Thyroid gland (tissue), 4 donors: ENCODE data around the gene CYBC1. TPM values are rescaled to one million over a fixed set of nuclear protein-coding genes. Genes with fewer than 3 reads are reported as not detected.

Experiments used
- DNase-seq, 2 donors: peaks; one replicate each; pipeline ENCODE4 v3.0.0-alpha.2; 2019
- H3K27ac ChIP-seq, 3 donors: fragments of 200-600 bp; sonication (generic); 1 replicate in 2 of 3; 2 replicates in 1 of 3; pipeline ENCODE4 v1.5.1; 2016 to 2019; ENCODE audit warnings: mild to moderate bottlenecking in 1 of 3, moderate library complexity in 1 of 3
- H3K27me3 ChIP-seq: fragments of 200-600 bp; sonication (generic); one replicate; pipeline ENCODE4 v1.5.1; 2019
- H3K36me3 ChIP-seq, 2 donors: fragments of 200-600 bp; sonication (generic); one replicate each; pipeline ENCODE4 v1.5.1; 2016 to 2019
- H3K4me1 ChIP-seq, 2 donors: fragments of 200-600 bp; sonication (generic); one replicate each; pipeline ENCODE4 v1.5.1; 2017 to 2019
- H3K4me3 ChIP-seq, 3 donors: fragments of 200-600 bp; sonication (generic); replicated peaks in 1 of 3; 1 replicate in 2 of 3; 2 replicates in 1 of 3; pipeline ENCODE4 v1.5.1; 2016; ENCODE audit warnings: mild to moderate bottlenecking in 1 of 3
- H3K9me3 ChIP-seq: fragments of 200-600 bp; sonication (generic); one replicate; pipeline ENCODE4 v1.5.1; 2017
- CTCF ChIP-seq, 6 experiments: fragments of 200-600 bp in 3 of 6; fragments of 450-650 bp in 3 of 6; sonication (generic) in 3 of 6; IDR thresholded peaks; one replicate each; pipeline ENCODE4 v1.5.1; 2016 to 2019; ENCODE audit warnings: antibody characterized with exemption in 6 of 6, mild to moderate bottlenecking in 2 of 6, inconsistent platforms in 1 of 6, moderate library complexity in 1 of 6
- POLR2A ChIP-seq, 2 donors: fragments of 450-650 bp; IDR thresholded peaks; one replicate each; pipeline ENCODE4 v1.6.1; 2017; ENCODE audit warnings: antibody characterized with exemption in 2 of 2, mild to moderate bottlenecking in 2 of 2, moderate library complexity in 1 of 2
- WGBS, 2 donors: methylation state at CpG; one replicate each; pipeline ENCODE4 v1.1.5; 2017; 5-methylcytosine and 5-hydroxymethylcytosine counted together
- intact Hi-C: fragments of 100-400 bp; cut with DNase I; formaldehyde crosslinking; loops from one replicate; pipeline ENCODE4 v1.15.1; 2023
- total RNA-seq, 4 donors: library from RNA; depleted of rRNA; stranded (reverse); fragments of >200 nt; gene quantifications; one replicate each; pipeline ENCODE4 v1.2.3, GENCODE V29; 2016

Gene CYBC1
- total RNA-seq, 4 donors from 2014 or later = 51.2 to 66.6 (median 53.6) TPM

- Histone ChIP-seq H3K9me3 (no peaks in the 10 kb centered on the region), H3K27ac (no peak overlapping the region), H3K36me3 (peaks cover 0 to 7% of the 10 kb centered on the region in 2 donors), H3K27me3 (no peaks in the 10 kb centered on the region), H3K4me3 (no peak overlapping the region), H3K4me1 (no peaks in the 10 kb centered on the region)
- TF ChIP-seq CTCF (IDR thresholded peaks at IDR 0.05) (no peak), POLR2A (IDR thresholded peaks at IDR 0.05) (no peak)
- 95 to 96% methylated on average over 62 to 67 of the region's 67 CpGs for WGBS, 2 donors
- no peak for DNase-seq
- intact Hi-C loops = no loop called here
These were observed 46.6 kb downstream of the CYBC1 start for GRCh38 chr17:82403662-82404660.

DNA sequence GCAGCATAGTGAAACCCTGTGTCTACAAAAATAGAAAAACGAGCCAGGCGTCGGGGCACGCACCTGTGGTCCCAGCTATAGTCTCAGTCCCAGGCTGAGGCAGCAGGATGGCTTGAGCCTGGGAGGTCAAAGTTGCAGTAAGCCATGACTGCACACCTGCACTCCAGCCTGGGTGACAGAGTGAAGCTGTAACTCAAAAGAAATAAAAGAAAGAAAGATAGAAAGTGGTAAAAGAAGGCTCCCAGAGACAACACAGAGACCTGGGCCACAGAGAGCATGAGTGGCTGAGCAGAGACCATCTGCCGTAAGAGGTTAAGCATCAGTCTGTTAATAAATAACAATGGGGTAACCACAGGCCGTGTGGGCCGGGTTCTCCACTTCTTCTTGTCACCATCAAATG lies 47.7 kb downstream of the CYBC1 start:
- Histone ChIP-seq H3K36me3 (peaks cover 0 to 7% of the 10 kb centered on the region in 2 donors), H3K27me3 (no peaks in the 10 kb centered on the region), H3K9me3 (no peaks in the 10 kb centered on the region), H3K4me1 (no peaks in the 10 kb centered on the region), H3K27ac (no peak overlapping the region), H3K4me3 (no peak overlapping the region)
- intact Hi-C loops = no loop called here
- TF ChIP-seq CTCF (IDR thresholded peaks at IDR 0.05) (no peak), POLR2A (IDR thresholded peaks at IDR 0.05) (no peak)
- no peak for DNase-seq
- 94 to 96% methylated on average over 7 of the region's 7 CpGs for WGBS, 2 donors

DNA sequence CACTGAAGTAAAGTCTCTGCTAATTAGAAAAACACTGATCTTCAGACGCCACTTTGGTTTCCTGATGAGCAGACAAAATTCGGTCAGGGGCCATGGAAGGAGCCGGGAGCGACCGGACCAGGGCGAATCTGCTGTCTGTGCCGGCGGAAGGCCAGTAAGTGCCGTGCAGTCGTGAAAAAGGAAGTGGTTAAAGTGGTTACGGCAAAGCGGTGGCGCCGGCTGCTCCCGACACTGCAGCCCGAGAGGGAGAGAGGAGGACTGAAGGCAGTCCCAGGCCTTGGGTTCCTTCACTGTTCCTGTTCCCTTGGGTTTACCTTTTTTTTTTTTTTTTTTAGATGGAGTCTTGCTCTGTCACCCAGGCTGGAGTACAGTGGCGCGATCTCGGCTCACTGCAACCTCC lies 49.7 kb downstream of the CYBC1 start:
- no peak for TF ChIP-seq POLR2A (IDR thresholded peaks at IDR 0.05)
- TF ChIP-seq CTCF (IDR thresholded peaks at IDR 0.05) = no peak
- Histone ChIP-seq H3K9me3 (no peaks in the 10 kb centered on the region), H3K4me1 (no peaks in the 10 kb centered on the region), H3K27ac (no peak overlapping the region), H3K27me3 (no peaks in the 10 kb centered on the region), H3K4me3 (no peak overlapping the region), H3K36me3 (peaks cover 0 to 7% of the 10 kb centered on the region in 2 donors)
- 91 to 94% methylated on average over 19 of the region's 19 CpGs for WGBS, 2 donors
- DNase-seq = no peak
- intact Hi-C loops = no loop called here

DNA sequence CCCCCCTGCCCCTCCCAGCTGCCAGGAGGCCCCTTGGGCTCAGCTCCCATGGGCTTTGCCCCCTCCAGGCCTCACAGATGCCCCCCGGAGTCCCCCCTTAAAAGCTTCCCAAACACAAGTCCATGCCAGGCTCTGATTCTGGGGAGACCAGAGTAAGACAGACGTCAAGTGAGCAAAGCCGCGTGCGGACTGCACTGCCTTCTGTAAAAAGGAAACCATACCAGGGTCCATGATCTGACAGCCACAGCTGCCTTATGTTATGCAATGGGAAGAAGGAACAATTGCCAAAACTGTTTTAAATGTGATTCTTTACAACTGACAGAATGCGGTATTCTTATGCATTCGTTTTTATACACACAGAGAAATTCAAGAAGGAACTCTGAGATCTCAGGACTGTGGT lies 50.3 kb downstream of the CYBC1 start:
- intact Hi-C loops = no loop called here
- WGBS, 2 donors = 84 to 91% methylated on average over 7 of the region's 7 CpGs
- H3K9me3 ChIP-seq = no peaks in the 10 kb centered on the region
- no peak for DNase-seq
- TF ChIP-seq POLR2A (IDR thresholded peaks at IDR 0.05) = no peak
- no peak for TF ChIP-seq CTCF (IDR thresholded peaks at IDR 0.05)
- H3K4me1 ChIP-seq = no peaks in the 10 kb centered on the region
- H3K27ac ChIP-seq = no peak overlapping the region
- no peaks in the 10 kb centered on the region for H3K27me3 ChIP-seq
- no peak overlapping the region for H3K4me3 ChIP-seq
- H3K36me3 ChIP-seq = peaks cover 0 to 7% of the 10 kb centered on the region in 2 donors

DNA sequence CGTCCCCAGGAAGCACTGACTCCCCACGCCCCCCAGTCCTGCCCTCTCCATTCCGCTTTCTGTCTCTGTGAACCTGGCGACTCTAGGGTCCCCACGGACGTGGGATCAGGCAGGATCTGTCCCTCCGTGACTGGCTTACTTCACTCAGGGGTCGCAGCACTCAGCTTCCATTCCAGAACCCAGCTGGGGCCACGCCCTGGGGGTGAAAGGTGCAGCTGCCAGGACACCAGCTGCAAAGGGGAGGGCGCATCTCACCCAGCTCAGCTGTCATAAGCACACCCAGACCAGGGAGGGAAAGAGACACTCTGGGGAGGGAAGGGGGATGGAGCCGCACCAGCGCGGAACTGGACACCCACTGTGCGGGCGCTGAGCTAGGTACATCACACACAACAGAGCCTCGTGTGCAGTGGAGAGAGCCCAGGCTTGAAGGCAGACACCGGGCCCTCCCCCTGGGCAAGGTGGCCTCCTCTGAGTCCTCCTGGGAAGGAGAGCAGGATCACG lies 50.9 kb downstream of the CYBC1 start:
- TF ChIP-seq CTCF (IDR thresholded peaks at IDR 0.05) = no peak
- TF ChIP-seq POLR2A (IDR thresholded peaks at IDR 0.05) = no peak
- intact Hi-C loops = no loop called here
- 89 to 94% methylated on average over 16 to 18 of the region's 18 CpGs for WGBS, 2 donors
- Histone ChIP-seq H3K27ac (no peak overlapping the region), H3K27me3 (no peaks in the 10 kb centered on the region), H3K9me3 (no peaks in the 10 kb centered on the region), H3K4me3 (no peak overlapping the region), H3K4me1 (no peaks in the 10 kb centered on the region), H3K36me3 (peaks cover 0 to 7% of the 10 kb centered on the region in 2 donors)
- DNase-seq = no peak
